Keratinocyte (primary cell): ENCODE measurements around the gene EXT2. TPM values are rescaled to one million over a fixed set of nuclear protein-coding genes. Genes with fewer than 3 reads are reported as not detected.

Source experiments
- DNase-seq: peaks from one replicate; pipeline ENCODE4 v3.0.0-alpha.2; 2011; ENCODE audit warnings: low read depth, missing footprints, low spot score
- FAIRE-seq: peaks from 2 replicates; lab custom pipeline; 2011; peaks lifted over from hg19 to GRCh38; lab: Jason Lieb, UNC
- H2AFZ ChIP-seq: 2 replicates; pipeline ENCODE4 v1.6.0; 2012; ENCODE audit warnings: low read length, control low read depth, inconsistent platforms; ENCODE audit not compliant: control insufficient read depth
- H3K27ac ChIP-seq: 2 replicates; pipeline ENCODE4 v1.5.1; 2011; ENCODE audit warnings: low read length; ENCODE audit not compliant: control insufficient read depth, insufficient read depth
- H3K27me3 ChIP-seq: 3 replicates; pipeline ENCODE4 v1.6.0; 2011; ENCODE audit warnings: low read length; ENCODE audit not compliant: control insufficient read depth, insufficient read depth; ENCODE audit errors: extremely low read depth
- H3K36me3 ChIP-seq, 2 experiments: 2 replicates in 1 of 2; 3 replicates in 1 of 2; pipeline ENCODE4 v1.5.1; 2011; ENCODE audit warnings: low read length in 2 of 2, mild to moderate bottlenecking in 1 of 2; ENCODE audit not compliant: control insufficient read depth in 2 of 2, insufficient read depth in 2 of 2; ENCODE audit errors: extremely low read depth in 1 of 2
- H3K4me1 ChIP-seq: 3 replicates; pipeline ENCODE4 v1.5.1; 2011; ENCODE audit warnings: low read length; ENCODE audit not compliant: control insufficient read depth, insufficient read depth; ENCODE audit errors: extremely low read depth
- H3K4me2 ChIP-seq: 3 replicates; pipeline ENCODE4 v1.6.0; 2011; ENCODE audit warnings: low read depth, low read length; ENCODE audit not compliant: control insufficient read depth, insufficient read depth; ENCODE audit errors: extremely low read depth
- H3K4me3 ChIP-seq, 3 experiments: fragments of 200-600 bp in 1 of 3; sonication (generic) in 1 of 3; 2 replicates in 2 of 3; 3 replicates in 1 of 3; pipeline ENCODE4 v1.5.1; 2011 to 2016; ENCODE audit warnings: low read length in 3 of 3, mild to moderate bottlenecking in 3 of 3, control low read depth in 2 of 3, inconsistent platforms in 1 of 3, low read depth in 1 of 3, mixed read lengths in 1 of 3, mixed run types in 1 of 3, moderate library complexity in 1 of 3; ENCODE audit not compliant: control insufficient read depth in 2 of 3, insufficient read depth in 2 of 3; ENCODE audit errors: extremely low read depth in 1 of 3
- H3K79me2 ChIP-seq: 2 replicates; pipeline ENCODE4 v1.6.0; 2012; ENCODE audit warnings: low read length; ENCODE audit not compliant: control insufficient read depth, insufficient read depth
- H3K9ac ChIP-seq: 3 replicates; pipeline ENCODE4 v1.6.0; 2011; ENCODE audit warnings: low read length; ENCODE audit not compliant: control insufficient read depth, insufficient read depth; ENCODE audit errors: extremely low read depth
- H3K9me1 ChIP-seq: 3 replicates; pipeline ENCODE4 v1.6.0; 2011; ENCODE audit warnings: low read length; ENCODE audit not compliant: control insufficient read depth, insufficient read depth; ENCODE audit errors: extremely low read depth
- H3K9me3 ChIP-seq: 2 replicates; pipeline ENCODE4 v1.5.1; 2012; ENCODE audit warnings: low read depth, low read length; ENCODE audit not compliant: control insufficient read depth
- H4K20me1 ChIP-seq: 3 replicates; pipeline ENCODE4 v1.6.0; 2011; ENCODE audit warnings: low read length; ENCODE audit not compliant: control insufficient read depth, insufficient read depth; ENCODE audit errors: extremely low read depth
- CTCF ChIP-seq, 3 experiments: IDR thresholded peaks in 1 of 3; conservative IDR thresholded peaks in 1 of 3; optimal IDR thresholded peaks in 1 of 3; 2 replicates in 2 of 3; 3 replicates in 1 of 3; pipeline versions ENCODE3 to v1.5.1; 2011; ENCODE audit warnings: low read length in 3 of 3, mild to moderate bottlenecking in 3 of 3, moderate library complexity in 2 of 3, control low read depth in 1 of 3, inconsistent platforms in 1 of 3; ENCODE audit not compliant: insufficient read depth in 2 of 3; ENCODE audit errors: extremely low read depth in 1 of 3
- EZH2 ChIP-seq: IDR thresholded peaks from one replicate; pipeline ENCODE4 v1.6.1; 2012; ENCODE audit warnings: inconsistent platforms, mild to moderate bottlenecking, low read length, moderate library complexity
- dilution Hi-C: fragments of 300-500 bp; cut with MboI; formaldehyde crosslinking; loops from one replicate; pipeline ENCODE4 v1.7.0; 2020; ENCODE audit warnings: low sequenced_read_pairs; ENCODE audit not compliant: extremely low pct_ligation_motif_present
- polyA plus RNA-seq, 5 experiments: library from polyadenylated mRNA; depleted of rRNA in 3 of 5; stranded (reverse) in 3 of 5; stranded (forward) in 1 of 5; unstranded in 1 of 5; fragments of >200 nt; gene quantifications; 1 replicate in 1 of 5; 2 replicates in 3 of 5; 3 replicates in 1 of 5; pipeline versions ENCODE4 v1.2.1 to v1.2.3, GENCODE V29; 2011 to 2012; ENCODE audit warnings: missing spikeins in 2 of 5, low read depth in 1 of 5, low replicate concordance in 1 of 5

Gene EXT2
- polyA plus RNA-seq, 1 donor (not counting 4 experiments of a cell fraction or from before 2014, with no cell fraction given), result 148 TPM

- TF ChIP-seq EZH2, result no peak
- no peak for TF ChIP-seq CTCF (optimal IDR thresholded peaks at IDR 0.05 in 1 of 3, IDR thresholded peaks at IDR 0.05 in 1 of 3, conservative IDR thresholded peaks at IDR 0.05 in 1 of 3; ENCODE audit: extremely low read depth in 1 of 3, insufficient read depth in 2 of 3, low read length in 3 of 3)
- H3K9me3 ChIP-seq, result no peaks in the 10 kb centered on the region
- no peak overlapping the region for H3K4me3 ChIP-seq
- dilution Hi-C loops, result no loop called here
- FAIRE-seq (no peak), DNase-seq (no peak)
- H4K20me1 ChIP-seq, result no peaks in the 10 kb centered on the region
- peaks cover 0 to 7% of the 10 kb centered on the region in 2 experiments for H3K36me3 ChIP-seq
- no peak overlapping the region for H3K9ac ChIP-seq
- H3K4me2 ChIP-seq, result no peak overlapping the region
- H3K4me1 ChIP-seq, result no peaks in the 10 kb centered on the region
- no peaks in the 10 kb centered on the region for H3K9me1 ChIP-seq
- H3K27me3 ChIP-seq, result no peaks in the 10 kb centered on the region
- H3K79me2 ChIP-seq, result no peaks in the 10 kb centered on the region
- no peak overlapping the region for H3K27ac ChIP-seq
- H2AFZ ChIP-seq, result no peak overlapping the region
Observed at GRCh38 chr11:44171518-44171917, 76.0 kb downstream of the EXT2 start.

- FAIRE-seq (no peak), DNase-seq (no peak)
- H3K9me3 ChIP-seq, result no peaks in the 10 kb centered on the region
- H3K79me2 ChIP-seq, result peaks cover under 1% of the 10 kb centered on the region
- TF ChIP-seq EZH2 (no peak), CTCF (optimal IDR thresholded peaks at IDR 0.05 in 1 of 3, IDR thresholded peaks at IDR 0.05 in 1 of 3, conservative IDR thresholded peaks at IDR 0.05 in 1 of 3; ENCODE audit: extremely low read depth in 1 of 3, insufficient read depth in 2 of 3, low read length in 3 of 3) (no peak)
- no peaks in the 10 kb centered on the region for H3K4me1 ChIP-seq
- dilution Hi-C loops, result no loop called here
- peaks cover 0 to 7% of the 10 kb centered on the region in 2 experiments for H3K36me3 ChIP-seq
- H2AFZ ChIP-seq, result no peak overlapping the region
- no peak overlapping the region for H3K4me3 ChIP-seq
- H3K27me3 ChIP-seq, result no peaks in the 10 kb centered on the region
- H3K9me1 ChIP-seq, result no peaks in the 10 kb centered on the region
- H3K9ac ChIP-seq, result no peak overlapping the region
- H3K27ac ChIP-seq, result no peak overlapping the region
- no peaks in the 10 kb centered on the region for H4K20me1 ChIP-seq
- H3K4me2 ChIP-seq, result no peak overlapping the region
Observed at GRCh38 chr11:44172966-44173365, 77.5 kb downstream of the EXT2 start.
